Psoas muscle (tissue), 8 donors: ENCODE measurements around the gene PP2D1. TPM values are rescaled to one million over a fixed set of nuclear protein-coding genes. Genes with fewer than 3 reads are reported as not detected.
"Not testable (repeated sequence)": the region's sequence is repeated elsewhere in the genome, so short reads cannot be mapped to it uniquely, and the experiment has no call there.

Source experiments
- ATAC-seq, 4 donors: fragments of 200-7000 bp; cut with Tn5 transposase; one replicate each; pipeline ENCODE4 v1.9.1; 2020; ENCODE audit warnings: moderate library complexity in 3 of 4, mild to moderate bottlenecking in 2 of 4
- DNase-seq, 2 donors: peaks; one replicate each; pipeline ENCODE4 v3.0.0-alpha.2; 2020
- H3K27ac ChIP-seq: fragments of 200-600 bp; one replicate; pipeline ENCODE4 v1.8.0; 2022
- H3K27me3 ChIP-seq, 3 donors: fragments of 200-600 bp in 1 of 3; one replicate each; pipeline versions ENCODE4 v1.6.1 to v1.8.0; 2013 to 2022; ENCODE audit warnings: low read length in 2 of 3, mild to moderate bottlenecking in 2 of 3, moderate library complexity in 1 of 3; ENCODE audit not compliant: insufficient read depth in 3 of 3
- H3K36me3 ChIP-seq, 2 donors: fragments of 200-600 bp in 1 of 2; one replicate each; pipeline versions ENCODE4 v1.6.1 to v1.8.0; 2013 to 2022; ENCODE audit warnings: low read depth in 1 of 2, mild to moderate bottlenecking in 1 of 2, moderate library complexity in 1 of 2; ENCODE audit not compliant: insufficient read depth in 1 of 2
- H3K4me1 ChIP-seq: fragments of 200-600 bp; one replicate; pipeline ENCODE4 v1.8.0; 2022
- H3K4me3 ChIP-seq: fragments of 200-600 bp; one replicate; pipeline ENCODE4 v1.8.0; 2022; ENCODE audit warnings: mild to moderate bottlenecking
- H3K9me3 ChIP-seq: fragments of 200-600 bp; one replicate; pipeline ENCODE4 v1.8.0; 2022
- CTCF ChIP-seq: fragments of 200-600 bp; IDR thresholded peaks from one replicate; pipeline ENCODE4 v1.8.0; 2022; ENCODE audit warnings: antibody characterized with exemption
- WGBS, 3 donors: extraction: QIAGEN DNeasy Blood & Tissue Kit; methylation state at CpG; one replicate each; pipeline versions ENCODE4 v1.1.6 to v1.1.7; 2013; 5-methylcytosine and 5-hydroxymethylcytosine counted together
- intact Hi-C, 2 donors: fragments of 100-400 bp; cut with DNase I; formaldehyde crosslinking; loops; one replicate each; pipeline versions ENCODE4 v1.11.0 to v1.14.2; 2022
- polyA plus RNA-seq, 3 donors: library from polyadenylated mRNA; stranded (reverse); fragments of 200-250 nt; gene quantifications; one replicate each; pipeline ENCODE4 v1.2.3, GENCODE V29; 2013
- total RNA-seq, 4 donors: library from RNA; stranded (reverse); fragmentation: NEBNext Ultra II Directional in 2 of 4; extraction: Animal tissue kit (Norgen Biotek cat#: 25700) in 2 of 4; gene quantifications; one replicate each; pipeline versions ENCODE4 v1.2.1 to v1.2.4, GENCODE V29; 2021 to 2023
- donor health status: healthy with polysubstance abuse.
- donor health status: DM: no; HTN: no; CAD: no; lungs with moderate emphysema.
- donor health status: Bipolar disorder and iron deficiency.
- donor health status: healthy.
- donor health status: DM: yes; HTN: yes; CAD: no.
- donor health status: DM: no; HTN: no; CAD: no.
- donor health status: DM: no; HTN: no; CAD: no.
- donor health status: DM: yes; HTN: yes; CAD: no.

PP2D1 gene
- total and polyA plus RNA-seq, 7 donors, result not detected

GRCh38 chr3:20027136-20027535, 15.1 kb upstream of the PP2D1 start:
- no peaks in the 10 kb centered on the region for H3K9me3 ChIP-seq
- intact Hi-C loops, result no loop called here
- DNase-seq, result no peak
- H3K27me3 ChIP-seq, result no peaks in the 10 kb centered on the region
- H3K4me1 ChIP-seq, result no peaks in the 10 kb centered on the region
- no peak overlapping the region for H3K4me3 ChIP-seq
- H3K27ac ChIP-seq, result no peak overlapping the region
- H3K36me3 ChIP-seq, result no peaks in the 10 kb centered on the region
- ATAC-seq, result no peak
- no peak for TF ChIP-seq CTCF
- 70 to 81% (median 80%) methylated on average over 4 of the region's 4 CpGs for WGBS, 3 donors

GRCh38 chr3:20023623-20024405, 11.8 kb upstream of the PP2D1 start:
- DNase-seq (no peak), ATAC-seq (peak in 2 of 4 donors; percentile 40)
- WGBS, 3 donors, result 15 to 47% (median 35%) methylated on average over 2 of the region's 2 CpGs
- Histone ChIP-seq H3K36me3 (no peaks in the 10 kb centered on the region), H3K4me3 (no peak overlapping the region), H3K27ac (peak overlapping the region; percentile 42), H3K27me3 (no peaks in the 10 kb centered on the region), H3K9me3 (no peaks in the 10 kb centered on the region), H3K4me1 (no peaks in the 10 kb centered on the region)
- no peak for TF ChIP-seq CTCF
- intact Hi-C loops, result no loop called here

- no peak for ATAC-seq
- H3K27ac ChIP-seq, result peak overlapping the region; percentile 42
- intact Hi-C loops, result no loop called here
These were observed 11.0 kb upstream of the PP2D1 start for GRCh38 chr3:20022954-20023622.

GRCh38 chr3:20016076-20016475, 4.0 kb upstream of the PP2D1 start:
- DNase-seq, intact Hi-C loops, H3K4me3 ChIP-seq, H3K9me3 ChIP-seq, H3K27me3 ChIP-seq, H3K27ac ChIP-seq, H3K36me3 ChIP-seq, H3K4me1 ChIP-seq, ATAC-seq: not testable (repeated sequence)
- WGBS, 3 donors, result 89 to 94% (median 91%) methylated on average over 3 of the region's 3 CpGs

More at GRCh38 chr3:20022954-20023622, 11.0 kb upstream of the PP2D1 start:
- no peak overlapping the region for H3K4me3 ChIP-seq
- no peak for TF ChIP-seq CTCF
- H3K27me3 ChIP-seq, result no peaks in the 10 kb centered on the region
- H3K36me3 ChIP-seq, result no peaks in the 10 kb centered on the region
- no peaks in the 10 kb centered on the region for H3K4me1 ChIP-seq
- WGBS, 3 donors, result 56 to 60% (median 58%) methylated on average over 2 of the region's 2 CpGs
- no peak for DNase-seq
- no peaks in the 10 kb centered on the region for H3K9me3 ChIP-seq

- ATAC-seq (no peak), DNase-seq (no peak)
- Histone ChIP-seq H3K27ac (no peak overlapping the region), H3K36me3 (no peaks in the 10 kb centered on the region), H3K9me3 (no peaks in the 10 kb centered on the region), H3K27me3 (no peaks in the 10 kb centered on the region), H3K4me3 (no peak overlapping the region), H3K4me1 (no peaks in the 10 kb centered on the region)
- intact Hi-C loops, result no loop called here
- 94 to 100% (median 100%) methylated on average over 1 of the region's 1 CpG for WGBS, 3 donors
- no peak for TF ChIP-seq CTCF
These were observed 3.5 kb upstream of the PP2D1 start for GRCh38 chr3:20015525-20015924.
